HepG2 (cell line): Measurements from ENCODE around the gene PPP1R9B. TPM values are rescaled to one million over a fixed set of nuclear protein-coding genes. Genes with fewer than 3 reads are reported as not detected.

Experiments used
- ATAC-seq: fragments of 200-7000 bp; cut with Tn5 transposase; 3 replicates; pipeline ENCODE4 v1.9.1; 2020; ENCODE audit warnings: mild to moderate bottlenecking, moderate library complexity
- BruUV-seq: library from RNA; stranded (reverse); fragments of 400-500 nt; replicated peaks from 2 replicates; lab custom pipeline; 2021; lab: Mats Ljungman, UMichigan
- CTCF ChIA-PET: fragments of 300-600 bp; formaldehyde crosslinking; extraction: SDS; loops from one replicate; lab custom pipeline; 2021; ENCODE audit warnings: low total read pairs, inconsistent platforms, low intra/inter-chr PET ratio; lab: Yijun Ruan, JAX
- POLR2A ChIA-PET: fragments of 350-600 bp; sonication (Branson Sonifier 250); formaldehyde crosslinking; loops from one replicate; lab custom pipeline; 2020; ENCODE audit warnings: antibody characterized with exemption, inconsistent platforms; lab: Yijun Ruan, JAX
- DNase-seq: peaks from one replicate; pipeline ENCODE4 v3.0.0-alpha.2; 2015; ENCODE audit warnings: low spot score
- FAIRE-seq: peaks from 3 replicates; lab custom pipeline; 2011; peaks lifted over from hg19 to GRCh38; lab: Jason Lieb, UNC
- H2AFZ ChIP-seq: one replicate; pipeline ENCODE4 v1.6.1; 2011; ENCODE audit warnings: low read length, inconsistent platforms
- H3K27ac ChIP-seq: fragments of 300-600 bp; 3 replicates; pipeline ENCODE4 v1.8.0; 2011; ENCODE audit warnings: mixed run types, mild to moderate bottlenecking, mixed read lengths, low read length, inconsistent platforms; ENCODE audit not compliant: insufficient read depth; ENCODE audit errors: extremely low read length
- H3K27me3 ChIP-seq, 2 experiments: fragments of 200-600 bp in 1 of 2; 2 replicates in 1 of 2; 3 replicates in 1 of 2; pipeline versions ENCODE4 v1.6.0 to v1.8.0; 2011; ENCODE audit warnings: low read length in 2 of 2, mild to moderate bottlenecking in 2 of 2, moderate library complexity in 2 of 2, inconsistent platforms in 1 of 2; ENCODE audit not compliant: insufficient read depth in 2 of 2, control insufficient read depth in 1 of 2
- H3K36me3 ChIP-seq, 2 experiments: fragments of 200-600 bp in 1 of 2; replicated peaks in 1 of 2; 2 replicates in 1 of 2; 3 replicates in 1 of 2; pipeline versions ENCODE4 v1.5.1 to v1.8.0; 2011; ENCODE audit warnings: low read length in 2 of 2, inconsistent platforms in 1 of 2; ENCODE audit not compliant: insufficient read depth in 2 of 2, control insufficient read depth in 1 of 2
- H3K4me1 ChIP-seq: 2 replicates; pipeline ENCODE4 v1.5.1; 2012; ENCODE audit warnings: low read length, inconsistent platforms; ENCODE audit not compliant: insufficient read depth
- H3K4me2 ChIP-seq: 2 replicates; pipeline ENCODE4 v1.6.0; 2011; ENCODE audit warnings: low read depth, low read length, inconsistent platforms
- H3K4me3 ChIP-seq, 3 experiments: fragments of 200-600 bp in 1 of 3; sonication (generic), shearing (Covaris generic) in 1 of 3; replicated peaks in 1 of 3; 2 replicates each; pipeline ENCODE4 v1.5.1; 2011 to 2016; ENCODE audit warnings: low read length in 3 of 3, inconsistent platforms in 2 of 3, low read depth in 2 of 3, mild to moderate bottlenecking in 2 of 3, control low read depth in 1 of 3, mixed read lengths in 1 of 3; ENCODE audit not compliant: insufficient read depth in 1 of 3
- H3K79me2 ChIP-seq: one replicate; pipeline ENCODE4 v1.6.1; 2011; ENCODE audit warnings: low read length, inconsistent platforms; ENCODE audit not compliant: insufficient read depth
- H3K9ac ChIP-seq: 2 replicates; pipeline ENCODE4 v1.6.0; 2011; ENCODE audit warnings: mild to moderate bottlenecking, low read depth, low read length, inconsistent platforms; ENCODE audit not compliant: insufficient read depth
- H3K9me3 ChIP-seq: 2 replicates; pipeline ENCODE4 v1.5.1; 2012; ENCODE audit warnings: mild to moderate bottlenecking, low read length
- H4K20me1 ChIP-seq: 2 replicates; pipeline ENCODE4 v1.6.0; 2011; ENCODE audit warnings: inconsistent platforms, mild to moderate bottlenecking, low read length, moderate library complexity; ENCODE audit not compliant: insufficient read depth
- FOXO1 ChIP-seq: sonication (generic); formaldehyde crosslinking; IDR thresholded peaks from 2 replicates; pipeline ENCODE4 v1.4.0; 2020; ENCODE audit warnings: missing genetic modification reagents
- IKZF5 ChIP-seq: IDR thresholded peaks from 2 replicates; pipeline ENCODE4 v1.6.1; 2018; ENCODE audit warnings: missing genetic modification reagents, mild to moderate bottlenecking, missing compliant biosample characterization
- MIER3 ChIP-seq: IDR thresholded peaks from 2 replicates; pipeline ENCODE4 v1.6.1; 2016; ENCODE audit warnings: missing compliant biosample characterization, borderline replicate concordance
- NR2F6 ChIP-seq, 2 experiments: IDR thresholded peaks; 2 replicates each; pipeline ENCODE4 v1.6.1; 2016; ENCODE audit warnings: antibody characterized with exemption in 1 of 2, mild to moderate bottlenecking in 1 of 2
- PLRG1 ChIP-seq: fragments of 450-650 bp; conservative IDR thresholded peaks from 2 replicates; pipeline ENCODE4 v1.6.1; 2016
- ZBTB25 ChIP-seq: IDR thresholded peaks from 2 replicates; pipeline ENCODE4 v1.6.1; 2018; ENCODE audit warnings: missing genetic modification reagents
- ZMYM4 ChIP-seq: sonication (generic); formaldehyde crosslinking; IDR thresholded peaks from 2 replicates; pipeline ENCODE4 v1.8.1; 2023; ENCODE audit warnings: mild to moderate bottlenecking, missing genetic modification reagents
- ZNF180 ChIP-seq: sonication (generic); formaldehyde crosslinking; IDR thresholded peaks from 2 replicates; pipeline ENCODE4 v1.4.0; 2020; ENCODE audit warnings: low read depth, missing genetic modification reagents, borderline replicate concordance
- ZNF564 ChIP-seq: sonication (generic); formaldehyde crosslinking; IDR thresholded peaks from 2 replicates; pipeline ENCODE4 v1.8.1; 2023; ENCODE audit warnings: mild to moderate bottlenecking, missing genetic modification reagents
- ZNF567 ChIP-seq: sonication (generic); formaldehyde crosslinking; IDR thresholded peaks from 2 replicates; pipeline ENCODE4 v1.8.1; 2023; ENCODE audit warnings: mild to moderate bottlenecking, missing genetic modification reagents, borderline replicate concordance
- ZNF672 ChIP-seq: sonication (generic); formaldehyde crosslinking; IDR thresholded peaks from 2 replicates; pipeline ENCODE4 v1.8.1; 2022; ENCODE audit warnings: missing genetic modification reagents
- ZSCAN29 ChIP-seq: sonication (generic); formaldehyde crosslinking; conservative IDR thresholded peaks from 2 replicates; pipeline ENCODE4 v1.4.0; 2020; ENCODE audit warnings: mild to moderate bottlenecking, missing genetic modification reagents
- WGBS: methylation state at CpG from one replicate; pipeline ENCODE4 v1.1.6; 2017; ENCODE audit warnings: low lambda C conversion rate; 5-methylcytosine and 5-hydroxymethylcytosine counted together
- in situ Hi-C: cut with HindIII; loops from 2 replicates; pipeline ENCODE4 v1.10.0; 2017; ENCODE audit warnings: low pct_unique_long_range_greater_than_20kb; ENCODE audit not compliant: extremely low pct_ligation_motif_present
- intact Hi-C: fragments of 100-400 bp; cut with micrococcal nuclease; formaldehyde crosslinking; loops from one replicate; pipeline ENCODE4 v1.10.0; 2022; ENCODE audit not compliant: unreplicated experiment
- polyA plus RNA-seq, 8 experiments: library from polyadenylated mRNA; depleted of rRNA in 3 of 8; stranded (reverse) in 7 of 8; unstranded in 1 of 8; fragments of >200 nt; fragmentation: Illumina TruSeq in 4 of 8; extraction: Trizol in 4 of 8; gene quantifications; 2 replicates each; pipeline versions ENCODE4 v1.2.1 to v1.2.3, GENCODE V29; 2011 to 2016; ENCODE audit warnings: low read depth in 4 of 8, missing spikeins in 1 of 8, mixed read lengths in 1 of 8; ENCODE audit not compliant: insufficient read depth in 1 of 8
- total RNA-seq, 5 experiments: library from RNA; depleted of rRNA; stranded (reverse); fragments of >200 nt; fragmentation: Illumina TruSeq; extraction: Trizol; gene quantifications; 2 replicates each; pipeline ENCODE4 v1.2.3, GENCODE V29; 2016; ENCODE audit warnings: low read depth in 1 of 5
- TF ChIP-seq, protein P1 (sequence below): sonication (generic); formaldehyde crosslinking; IDR thresholded peaks from 2 replicates; pipeline ENCODE4 v1.4.0; 2020; ENCODE audit warnings: mild to moderate bottlenecking, missing genetic modification reagents, borderline replicate concordance

The PPP1R9B gene
- total and polyA plus RNA-seq, 2 of the 13 experiments (the other 11 are each of a cell fraction or from before 2014, with no cell fraction given), result 9.4 to 15.8 TPM

- H3K36me3 ChIP-seq, result no peaks in the 10 kb centered on the region
- ATAC-seq (peak; percentile 95), DNase-seq (peak; percentile 78), FAIRE-seq (peak; percentile 90)
- WGBS, result 3% methylated on average over 38 of the region's 53 CpGs
- in situ Hi-C loops, result loop anchor here (5.0 kb wide), 1 partner anchor 44 kb away; no protein-coding TSS in a partner anchor
- H4K20me1 ChIP-seq, result no peaks in the 10 kb centered on the region
- no TSS peak for BruUV-seq
- POLR2A ChIA-PET, result interaction anchor here (1.1 kb wide), 1 partner anchor 9 kb away, joined by 4 read pairs; no protein-coding TSS in a partner anchor
- peak overlapping the region; percentile 97 for H3K4me2 ChIP-seq
- peaks cover 8 to 60% of the 10 kb centered on the region in 2 experiments; a peak in 3 of 5 replicates for H3K27me3 ChIP-seq
- no peak overlapping the region for H3K27ac ChIP-seq
- H3K79me2 ChIP-seq, result no peaks in the 10 kb centered on the region
- intact Hi-C loops, result loop anchor here (1.0 kb wide), 2 partner anchors 21 to 43 kb away; no protein-coding TSS in a partner anchor
- peaks cover 15% of the 10 kb centered on the region for H3K4me1 ChIP-seq
- peak overlapping the region; percentile 19 to 68 (median 42) for H3K4me3 ChIP-seq
- no peaks in the 10 kb centered on the region for H3K9me3 ChIP-seq
- peak overlapping the region; percentile 82 for H2AFZ ChIP-seq
- no peak overlapping the region for H3K9ac ChIP-seq
- CTCF ChIA-PET, result interaction anchor here (0.9 to 2.5 kb wide), 5 partner anchors 21 to 136 kb away, joined by 3 to 32 read pairs (median 6); no protein-coding TSS in a partner anchor
- TF ChIP-seq FOXO1 (peak; percentile 78), ZNF180 (no peak), PLRG1 (no peak), ZMYM4 (CRISPR knock-in tag) (peak; percentile 64; the same call in 1 of the 2 replicates), ZNF567 (CRISPR knock-in tag) (peak; percentile 83; the same call in 1 of the 2 replicates), IKZF5 (CRISPR knock-in tag) (peak; percentile 76; the same call in 1 of the 2 replicates), ZNF564 (CRISPR knock-in tag) (no peak), ZBTB25 (CRISPR knock-in tag) (peak; percentile 64; the same call in 1 of the 2 replicates), ZSCAN29 (CRISPR knock-in tag) (0 out of 2 replicates have a peak, but pooled peaks have one; percentile 64), NR2F6 (IDR thresholded peaks at IDR 0.05) (no peak), NR2F6 (CRISPR knock-in tag; IDR thresholded peaks at IDR 0.05) (peak; percentile 41; the same call in 1 of the 2 replicates), ZNF672 (CRISPR knock-in tag) (peak; percentile 99), MIER3 (CRISPR knock-in tag) (peak; percentile 75; the same call in 1 of the 2 replicates)
- TF ChIP-seq, protein P1, sequence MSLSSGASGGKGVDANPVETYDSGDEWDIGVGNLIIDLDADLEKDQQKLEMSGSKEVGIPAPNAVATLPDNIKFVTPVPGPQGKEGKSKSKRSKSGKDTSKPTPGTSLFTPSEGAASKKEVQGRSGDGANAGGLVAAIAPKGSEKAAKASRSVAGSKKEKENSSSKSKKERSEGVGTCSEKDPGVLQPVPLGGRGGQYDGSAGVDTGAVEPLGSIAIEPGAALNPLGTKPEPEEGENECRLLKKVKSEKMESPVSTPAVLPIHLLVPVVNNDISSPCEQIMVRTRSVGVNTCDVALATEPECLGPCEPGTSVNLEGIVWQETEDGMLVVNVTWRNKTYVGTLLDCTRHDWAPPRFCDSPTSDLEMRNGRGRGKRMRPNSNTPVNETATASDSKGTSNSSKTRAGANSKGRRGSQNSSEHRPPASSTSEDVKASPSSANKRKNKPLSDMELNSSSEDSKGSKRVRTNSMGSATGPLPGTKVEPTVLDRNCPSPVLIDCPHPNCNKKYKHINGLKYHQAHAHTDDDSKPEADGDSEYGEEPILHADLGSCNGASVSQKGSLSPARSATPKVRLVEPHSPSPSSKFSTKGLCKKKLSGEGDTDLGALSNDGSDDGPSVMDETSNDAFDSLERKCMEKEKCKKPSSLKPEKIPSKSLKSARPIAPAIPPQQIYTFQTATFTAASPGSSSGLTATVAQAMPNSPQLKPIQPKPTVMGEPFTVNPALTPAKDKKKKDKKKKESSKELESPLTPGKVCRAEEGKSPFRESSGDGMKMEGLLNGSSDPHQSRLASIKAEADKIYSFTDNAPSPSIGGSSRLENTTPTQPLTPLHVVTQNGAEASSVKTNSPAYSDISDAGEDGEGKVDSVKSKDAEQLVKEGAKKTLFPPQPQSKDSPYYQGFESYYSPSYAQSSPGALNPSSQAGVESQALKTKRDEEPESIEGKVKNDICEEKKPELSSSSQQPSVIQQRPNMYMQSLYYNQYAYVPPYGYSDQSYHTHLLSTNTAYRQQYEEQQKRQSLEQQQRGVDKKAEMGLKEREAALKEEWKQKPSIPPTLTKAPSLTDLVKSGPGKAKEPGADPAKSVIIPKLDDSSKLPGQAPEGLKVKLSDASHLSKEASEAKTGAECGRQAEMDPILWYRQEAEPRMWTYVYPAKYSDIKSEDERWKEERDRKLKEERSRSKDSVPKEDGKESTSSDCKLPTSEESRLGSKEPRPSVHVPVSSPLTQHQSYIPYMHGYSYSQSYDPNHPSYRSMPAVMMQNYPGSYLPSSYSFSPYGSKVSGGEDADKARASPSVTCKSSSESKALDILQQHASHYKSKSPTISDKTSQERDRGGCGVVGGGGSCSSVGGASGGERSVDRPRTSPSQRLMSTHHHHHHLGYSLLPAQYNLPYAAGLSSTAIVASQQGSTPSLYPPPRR (CRISPR knock-in tag), result no peak
These were observed 10.8 kb upstream of the PPP1R9B start for GRCh38 chr17:50161023-50161910.
